ENCODE measurements around the gene FLRT1.

FLRT1 gene

GRCh38 chr11:64000740-64001483 lies 34.8 kb upstream of the FLRT1 start:
- no peak for TF ChIP-seq ZNF274 (IDR thresholded peaks at IDR 0.05; ENCODE audit: low read depth, low read length)
- no peak overlapping the region for H3K4me3 ChIP-seq (ENCODE audit: low read length)

GRCh38 chr11:64001484-64002420 lies 34.0 kb upstream of the FLRT1 start:
- TF ChIP-seq ZNF274 (IDR thresholded peaks at IDR 0.05; ENCODE audit: low read depth, low read length) = no peak
- no peak overlapping the region for H3K4me3 ChIP-seq (ENCODE audit: low read length)

DNA sequence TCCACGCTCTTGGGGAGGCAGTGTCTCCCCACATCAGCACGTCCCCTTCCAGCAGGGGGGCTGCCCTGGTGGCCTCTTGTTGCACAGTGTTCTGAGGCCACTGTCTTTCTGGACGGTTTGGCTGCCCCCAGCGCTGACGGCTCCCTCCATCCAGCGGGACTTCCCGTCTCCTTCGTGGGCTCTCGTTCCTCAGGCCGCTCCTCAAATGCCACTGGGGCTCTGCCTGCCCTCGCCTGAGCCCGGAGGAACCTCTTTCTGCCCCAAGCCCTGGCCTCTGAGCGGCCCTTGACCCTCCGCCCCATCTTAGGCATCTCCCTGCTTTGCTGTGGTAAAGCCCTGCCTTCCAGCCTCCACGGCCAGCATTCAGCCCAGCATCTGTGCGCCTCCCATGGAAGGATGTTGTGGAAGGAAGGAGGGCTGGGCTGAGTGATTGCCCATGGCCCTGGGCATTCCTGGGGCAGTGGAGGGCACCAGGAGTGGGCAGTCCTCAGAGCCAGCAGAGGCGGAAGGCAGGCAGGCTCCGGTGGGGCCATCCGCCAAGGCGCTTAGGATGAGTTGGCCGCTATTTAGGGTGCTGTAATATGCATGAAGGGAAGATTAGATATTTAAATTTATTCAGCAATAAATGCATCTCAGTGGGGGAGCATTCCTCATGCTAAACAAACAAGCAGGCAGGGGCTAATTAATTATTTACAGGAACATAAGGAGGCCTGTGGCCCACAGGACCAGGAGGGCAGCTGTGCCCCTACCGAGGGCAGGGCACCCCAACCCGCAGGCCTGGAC lies 31.7 kb upstream of the FLRT1 start:
- no peak overlapping the region for H3K4me3 ChIP-seq (ENCODE audit: low read length)
- no peak for TF ChIP-seq ZNF274 (IDR thresholded peaks at IDR 0.05; ENCODE audit: low read depth, low read length)

DNA sequence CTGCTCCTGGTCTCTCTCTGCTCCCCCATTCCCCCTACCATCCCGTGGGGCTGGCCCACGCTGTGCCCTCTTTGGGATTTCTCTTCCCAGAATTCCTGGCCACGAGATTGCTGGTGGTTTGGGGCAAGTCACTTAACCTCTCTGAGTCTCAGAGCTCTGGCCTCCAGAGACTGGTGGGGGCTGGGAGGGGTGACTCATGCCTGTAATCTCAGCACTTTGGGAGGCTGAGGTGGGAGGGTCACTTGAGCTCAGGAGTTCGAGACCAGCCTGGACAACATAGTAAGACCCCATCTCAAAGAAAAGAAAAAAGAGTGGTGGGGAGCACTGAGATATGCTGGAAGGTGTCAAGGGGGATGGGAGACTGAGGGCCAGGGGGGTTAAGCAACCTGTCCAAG lies 31.1 kb upstream of the FLRT1 start:
- H3K4me3 ChIP-seq (ENCODE audit: low read length) = no peak overlapping the region
- TF ChIP-seq ZNF274 (IDR thresholded peaks at IDR 0.05; ENCODE audit: low read depth, low read length) = no peak

- TF ChIP-seq ZNF274 (IDR thresholded peaks at IDR 0.05; ENCODE audit: low read depth, low read length) = no peak
- no peak overlapping the region for H3K4me3 ChIP-seq (ENCODE audit: low read length)
Observed at GRCh38 chr11:64005691-64006090, 30.0 kb upstream of the FLRT1 start.

- no peak overlapping the region for H3K4me3 ChIP-seq (ENCODE audit: low read length)
- TF ChIP-seq ZNF274 (IDR thresholded peaks at IDR 0.05; ENCODE audit: low read depth, low read length) = no peak
Observed at GRCh38 chr11:64006398-64006797, 29.3 kb upstream of the FLRT1 start.

GRCh38 chr11:64007160-64007628 lies 28.5 kb upstream of the FLRT1 start:
- H3K4me3 ChIP-seq (ENCODE audit: low read length) = no peak overlapping the region
- TF ChIP-seq ZNF274 (IDR thresholded peaks at IDR 0.05; ENCODE audit: low read depth, low read length) = no peak

GRCh38 chr11:64007629-64008282 lies 28.0 kb upstream of the FLRT1 start:
- no peak for TF ChIP-seq ZNF274 (IDR thresholded peaks at IDR 0.05; ENCODE audit: low read depth, low read length)
- H3K4me3 ChIP-seq (ENCODE audit: low read length) = no peak overlapping the region

DNA sequence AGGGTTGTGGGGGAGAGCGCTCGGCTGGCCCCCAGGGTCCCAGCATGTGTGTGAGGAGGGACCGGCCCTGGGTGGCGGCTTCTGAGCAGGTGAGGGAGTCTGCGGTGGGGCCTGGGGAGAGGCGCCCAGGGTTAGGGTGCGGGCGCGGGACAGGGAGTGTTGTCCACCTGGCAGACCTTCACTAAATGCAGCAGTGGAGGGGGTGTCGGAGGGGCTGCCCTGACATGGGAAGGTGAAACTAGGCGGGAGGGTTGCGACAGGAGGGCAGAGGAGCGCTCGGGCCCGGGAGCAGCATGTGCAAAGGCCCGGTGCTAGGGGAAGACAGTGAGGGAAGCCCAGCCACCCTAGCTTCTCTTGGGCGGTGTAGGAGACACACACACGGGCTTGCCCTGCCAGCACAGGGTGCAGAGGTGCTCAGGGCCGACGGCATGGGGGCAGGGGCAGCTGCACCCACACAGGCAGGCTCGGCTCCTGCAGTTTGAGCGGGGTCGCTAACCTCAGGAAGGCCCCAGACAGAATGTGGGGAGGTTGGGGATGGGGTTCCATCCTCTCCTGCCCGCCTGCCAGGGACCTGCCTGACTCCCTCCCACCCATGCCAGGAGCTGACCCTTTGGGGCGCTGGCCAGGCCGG lies 27.3 kb upstream of the FLRT1 start:
- TF ChIP-seq ZNF274 (IDR thresholded peaks at IDR 0.05; ENCODE audit: low read depth, low read length) = no peak
- H3K4me3 ChIP-seq (ENCODE audit: low read length) = no peak overlapping the region

GRCh38 chr11:64008914-64009633 lies 26.7 kb upstream of the FLRT1 start:
- no peak overlapping the region for H3K4me3 ChIP-seq (ENCODE audit: low read length)
- no peak for TF ChIP-seq ZNF274 (IDR thresholded peaks at IDR 0.05; ENCODE audit: low read depth, low read length)

DNA sequence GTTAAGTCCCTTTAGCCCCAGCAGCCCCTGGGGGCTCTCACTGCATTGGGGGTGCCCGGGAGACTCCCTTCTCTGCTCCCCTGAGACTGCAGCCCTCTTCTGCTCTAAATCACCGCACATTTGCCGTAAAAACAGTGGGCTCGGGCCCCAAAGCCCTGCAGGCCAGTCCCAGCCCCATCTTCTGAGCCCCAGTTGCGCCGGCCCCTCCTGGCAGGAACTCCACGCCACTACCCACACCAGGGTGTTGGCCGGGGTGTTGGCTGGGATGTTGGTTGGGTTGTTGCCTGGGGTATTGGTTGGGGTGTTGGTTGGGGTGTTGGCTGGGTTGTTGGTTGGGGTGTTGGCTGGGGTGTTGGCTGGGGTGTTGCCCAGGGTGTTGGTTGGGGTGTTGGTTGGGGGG lies 26.0 kb upstream of the FLRT1 start:
- H3K4me3 ChIP-seq (ENCODE audit: low read length) = no peak overlapping the region
- TF ChIP-seq ZNF274 (IDR thresholded peaks at IDR 0.05; ENCODE audit: low read depth, low read length) = no peak

DNA sequence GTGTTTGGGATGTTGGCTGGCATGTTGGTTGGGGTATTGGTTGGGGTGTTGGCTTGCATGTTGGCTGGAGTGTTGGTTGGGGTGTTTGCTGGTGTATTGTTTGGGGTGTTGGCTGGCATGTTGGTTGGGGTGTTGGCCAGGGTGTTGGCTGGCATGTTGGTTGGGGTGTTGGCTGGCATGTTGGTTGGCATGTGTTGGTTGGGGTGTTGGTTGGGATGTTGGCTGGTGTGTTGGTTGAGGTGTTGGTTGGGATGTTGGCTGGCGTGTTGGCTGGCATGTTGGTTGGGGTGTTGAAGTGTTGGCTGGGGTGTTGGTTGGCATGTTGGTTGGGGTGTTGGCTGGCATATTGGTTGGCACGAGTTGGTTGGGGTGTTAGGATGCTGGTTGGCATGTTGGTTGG lies 24.9 kb upstream of the FLRT1 start:
- H3K4me3 ChIP-seq (ENCODE audit: low read length) = no peak overlapping the region

DNA sequence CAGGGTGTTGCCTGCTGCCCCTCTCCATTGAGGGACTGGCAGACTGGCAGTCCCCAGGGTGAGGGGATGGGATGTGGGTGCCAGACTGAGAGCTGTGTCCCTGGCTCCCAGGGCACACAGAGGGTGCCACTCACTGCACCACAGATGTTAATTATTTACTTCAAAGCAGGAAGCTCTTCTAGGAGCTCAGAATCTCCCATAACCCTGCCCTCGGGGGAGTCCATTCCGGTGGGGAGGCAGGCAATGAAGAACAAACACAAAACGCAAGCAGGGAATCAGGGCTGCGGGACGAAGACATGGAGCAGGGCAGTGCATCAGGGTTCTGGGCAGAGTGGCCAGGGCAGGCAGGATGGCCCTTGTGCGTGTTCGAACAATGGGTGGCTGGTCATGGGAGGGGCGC lies 24.4 kb upstream of the FLRT1 start:
- TF ChIP-seq ZNF274 (IDR thresholded peaks at IDR 0.05; ENCODE audit: low read depth, low read length) = no peak
- H3K4me3 ChIP-seq (ENCODE audit: low read length) = no peak overlapping the region

More for the DNA sequence above, 24.9 kb upstream of the FLRT1 start:
- TF ChIP-seq ZNF274 (IDR thresholded peaks at IDR 0.05; ENCODE audit: low read depth, low read length) = no peak
